ENCODE measurements around the gene RERE.

GRCh38 chr1:8355439-8356255 lies 461.8 kb downstream of the RERE start:
- TF ChIP-seq EZH2 (IDR thresholded peaks at IDR 0.05; ENCODE audit: borderline replicate concordance) (no peak), EZH2phosphoT487 (IDR thresholded peaks at IDR 0.05; ENCODE audit: low read depth, severe bottlenecking, unreplicated experiment) (no peak), CTCF (IDR thresholded peaks at IDR 0.05; ENCODE audit: poor library complexity) (no peak)

All from hepatocyte (in vitro differentiated cells).